Measurements from ENCODE around the gene INSYN1. TPM values are rescaled to one million over a fixed set of nuclear protein-coding genes. Genes with fewer than 3 reads are reported as not detected.
A peak's percentile ranks its signal among the peaks of the same experiment; 100 is the strongest.

INSYN1 gene
- total and polyA plus RNA-seq, 5 experiments from 2014 or later = not detected

GRCh38 chr15:73765778-73766177 is 12.6 kb upstream of the INSYN1 start:
- Mint-ChIP-seq H3K36me3 (no peaks in the 10 kb centered on the region), H3K27me3 (peaks cover 12 to 24% (median 19%) of the 10 kb centered on the region in 5 donors), H3K4me1 (peaks cover 0 to 4% (median 0%) of the 10 kb centered on the region in 4 donors), H3K27ac (no peak overlapping the region), H3K9me3 (no peaks in the 10 kb centered on the region), H3K4me3 (no peak overlapping the region)
- DNase-seq (no peak), ATAC-seq (no peak)
- POLR2A ChIA-PET = no interaction called here

GRCh38 chr15:73763931-73764330 is 10.8 kb upstream of the INSYN1 start:
- Mint-ChIP-seq H3K27me3 (peaks cover 12 to 24% (median 15%) of the 10 kb centered on the region in 5 donors), H3K4me3 (no peak overlapping the region), H3K36me3 (no peaks in the 10 kb centered on the region), H3K4me1 (peaks cover 0 to 4% (median 0%) of the 10 kb centered on the region in 4 donors), H3K9me3 (no peaks in the 10 kb centered on the region), H3K27ac (no peak overlapping the region)
- ATAC-seq = no peak
- peak in 1 of 10 donors; percentile 19 for DNase-seq
- POLR2A ChIA-PET = no interaction called here

GRCh38 chr15:73760330-73761329 is 7.5 kb upstream of the INSYN1 start:
- Mint-ChIP-seq H3K4me1 (no peaks in the 10 kb centered on the region), H3K4me3 (no peak overlapping the region), H3K36me3 (no peaks in the 10 kb centered on the region), H3K27me3 (peaks cover 5 to 26% (median 19%) of the 10 kb centered on the region in 5 donors), H3K9me3 (no peaks in the 10 kb centered on the region), H3K27ac (no peak overlapping the region)
- POLR2A ChIA-PET = no interaction called here
- no peak for ATAC-seq
- peak in 1 of 10 donors; percentile 10 for DNase-seq

GRCh38 chr15:73758461-73758860 is 5.3 kb upstream of the INSYN1 start:
- Mint-ChIP-seq H3K4me1 (peaks cover 0 to 6% (median 0%) of the 10 kb centered on the region in 4 donors), H3K36me3 (no peaks in the 10 kb centered on the region), H3K27ac (no peak overlapping the region), H3K27me3 (peaks cover 19 to 41% (median 31%) of the 10 kb centered on the region in 5 donors), H3K4me3 (no peak overlapping the region), H3K9me3 (peaks cover 0 to 2% (median 0%) of the 10 kb centered on the region in 9 donors)
- POLR2A ChIA-PET = no interaction called here
- ATAC-seq (no peak), DNase-seq (peak in 1 of 10 donors; percentile 4)

GRCh38 chr15:73757571-73757970 is 4.4 kb upstream of the INSYN1 start:
- H3K27me3 Mint-ChIP-seq = peaks cover 18 to 38% (median 34%) of the 10 kb centered on the region in 5 donors
- H3K4me3 Mint-ChIP-seq = no peak overlapping the region
- POLR2A ChIA-PET = no interaction called here
- DNase-seq = no peak
- H3K36me3 Mint-ChIP-seq = no peaks in the 10 kb centered on the region
- H3K27ac Mint-ChIP-seq = no peak overlapping the region
- peaks cover 0 to 2% (median 0%) of the 10 kb centered on the region in 9 donors for H3K9me3 Mint-ChIP-seq
- no peak for ATAC-seq
- H3K4me1 Mint-ChIP-seq = peaks cover 0 to 6% (median 0%) of the 10 kb centered on the region in 4 donors

GRCh38 chr15:73756947-73757513 is 3.9 kb upstream of the INSYN1 start:
- peaks cover 0 to 2% (median 0%) of the 10 kb centered on the region in 9 donors for H3K9me3 Mint-ChIP-seq
- H3K27me3 Mint-ChIP-seq = peaks cover 18 to 38% (median 34%) of the 10 kb centered on the region in 5 donors
- no peak overlapping the region for H3K27ac Mint-ChIP-seq
- H3K36me3 Mint-ChIP-seq = no peaks in the 10 kb centered on the region
- POLR2A ChIA-PET = no interaction called here
- DNase-seq (peak in 1 of 10 donors; percentile 15), ATAC-seq (no peak)
- no peak overlapping the region for H3K4me3 Mint-ChIP-seq
- H3K4me1 Mint-ChIP-seq = peaks cover 0 to 6% (median 0%) of the 10 kb centered on the region in 4 donors

- Mint-ChIP-seq H3K27me3 (peaks cover 20 to 39% (median 34%) of the 10 kb centered on the region in 5 donors), H3K4me1 (peaks cover 0 to 7% (median 0%) of the 10 kb centered on the region in 4 donors), H3K9me3 (peaks cover 0 to 2% (median 0%) of the 10 kb centered on the region in 9 donors), H3K36me3 (no peaks in the 10 kb centered on the region), H3K4me3 (no peak overlapping the region), H3K27ac (peak overlapping the region in 1 of 10 donors; percentile 25)
- no peak for DNase-seq
- POLR2A ChIA-PET = no interaction called here
- ATAC-seq = no peak
Measured at GRCh38 chr15:73756390-73756789, 3.2 kb upstream of the INSYN1 start.

GRCh38 chr15:73755946-73756345 is 2.8 kb upstream of the INSYN1 start:
- DNase-seq (peak in 1 of 10 donors; percentile 41), ATAC-seq (no peak)
- Mint-ChIP-seq H3K4me1 (peaks cover 0 to 9% (median 0%) of the 10 kb centered on the region in 4 donors), H3K36me3 (no peaks in the 10 kb centered on the region), H3K4me3 (no peak overlapping the region), H3K27me3 (peaks cover 23 to 41% (median 34%) of the 10 kb centered on the region in 5 donors), H3K9me3 (peaks cover 0 to 2% (median 0%) of the 10 kb centered on the region in 9 donors), H3K27ac (no peak overlapping the region)
- POLR2A ChIA-PET = no interaction called here

GRCh38 chr15:73755481-73755880 is 2.3 kb upstream of the INSYN1 start:
- no peaks in the 10 kb centered on the region for H3K36me3 Mint-ChIP-seq
- H3K4me3 Mint-ChIP-seq = no peak overlapping the region
- peaks cover 0 to 2% (median 0%) of the 10 kb centered on the region in 9 donors for H3K9me3 Mint-ChIP-seq
- peaks cover 28 to 44% (median 36%) of the 10 kb centered on the region in 5 donors for H3K27me3 Mint-ChIP-seq
- DNase-seq (no peak), ATAC-seq (no peak)
- H3K27ac Mint-ChIP-seq = no peak overlapping the region
- peaks cover 0 to 11% (median 0%) of the 10 kb centered on the region in 4 donors for H3K4me1 Mint-ChIP-seq
- POLR2A ChIA-PET = no interaction called here

- Mint-ChIP-seq H3K27me3 (peaks cover 37 to 54% (median 46%) of the 10 kb centered on the region in 5 donors), H3K36me3 (no peaks in the 10 kb centered on the region), H3K4me1 (peaks cover 0 to 11% (median 0%) of the 10 kb centered on the region in 4 donors), H3K4me3 (peak overlapping the region in 2 of 10 donors; percentile 1 to 19), H3K9me3 (peaks cover 0 to 2% (median 0%) of the 10 kb centered on the region in 9 donors), H3K27ac (peak overlapping the region in 2 of 10 donors; percentile 3 to 10)
- ATAC-seq = no peak
- POLR2A ChIA-PET = no interaction called here
- no peak for DNase-seq
Measured at GRCh38 chr15:73754461-73754860, 1.3 kb upstream of the INSYN1 start.

- POLR2A ChIA-PET = no interaction called here
- Mint-ChIP-seq H3K4me3 (no peak overlapping the region), H3K4me1 (peaks cover 0 to 11% (median 0%) of the 10 kb centered on the region in 4 donors), H3K27me3 (peaks cover 38 to 66% (median 53%) of the 10 kb centered on the region in 5 donors), H3K27ac (no peak overlapping the region), H3K9me3 (peaks cover 0 to 2% (median 0%) of the 10 kb centered on the region in 9 donors), H3K36me3 (no peaks in the 10 kb centered on the region)
- ATAC-seq = no peak
- peak in 1 of 10 donors; percentile 34 for DNase-seq
Measured at GRCh38 chr15:73752806-73753193, 351 bp downstream of the INSYN1 start.

GRCh38 chr15:73751899-73752805 is 999 bp downstream of the INSYN1 start:
- Mint-ChIP-seq H3K9me3 (peaks cover 0 to 2% (median 0%) of the 10 kb centered on the region in 9 donors), H3K4me1 (peaks cover 0 to 11% (median 0%) of the 10 kb centered on the region in 4 donors), H3K27ac (no peak overlapping the region), H3K36me3 (no peaks in the 10 kb centered on the region), H3K27me3 (peaks cover 34 to 69% (median 51%) of the 10 kb centered on the region in 5 donors), H3K4me3 (no peak overlapping the region)
- POLR2A ChIA-PET = no interaction called here
- DNase-seq (peak in 1 of 10 donors; percentile 47), ATAC-seq (no peak)
